GM12878 (cell line): ENCODE results near the gene GOLGA6A. TPM values are rescaled to one million over a fixed set of nuclear protein-coding genes. Genes with fewer than 3 reads are reported as not detected.
A peak's percentile ranks its signal among the peaks of the same experiment; 100 is the strongest.

ENCODE experiments used
- ATAC-seq: fragments of 200-7000 bp; cut with Tn5 transposase; 3 replicates; pipeline ENCODE4 v1.9.1; 2020; ENCODE audit warnings: mild to moderate bottlenecking, moderate library complexity
- BruUV-seq: library from RNA; stranded (reverse); fragments of 400-500 nt; replicated peaks from 2 replicates; lab custom pipeline; 2021; lab: Mats Ljungman, UMichigan
- CTCF ChIA-PET: fragments of 300-600 bp; sonication (Branson Sonifier 250); formaldehyde crosslinking; extraction: SDS; loops from one replicate; lab custom pipeline; 2021; ENCODE audit warnings: inconsistent platforms; lab: Yijun Ruan, JAX
- POLR2A ChIA-PET: fragments of 350-600 bp; formaldehyde crosslinking; extraction: SDS; loops from one replicate; lab custom pipeline; 2021; ENCODE audit warnings: inconsistent platforms; lab: Charles Lee
- RAD21 ChIA-PET: fragments of 300-600 bp; sonication (Branson Sonifier 250); formaldehyde crosslinking; loops from one replicate; lab custom pipeline; 2023; ENCODE audit warnings: antibody characterized with exemption; ENCODE audit not compliant: unreplicated experiment; lab: Charles Lee
- SMC1A ChIA-PET: fragments of 300-600 bp; sonication (Branson Sonifier 250); formaldehyde crosslinking; loops from one replicate; lab custom pipeline; 2023; ENCODE audit not compliant: unreplicated experiment, uncharacterized antibody; lab: Charles Lee
- DNase-seq: peaks from one replicate; pipeline ENCODE4 v3.0.0-alpha.2; 2011; ENCODE audit warnings: low read depth, low spot score
- FAIRE-seq: peaks from 3 replicates; lab custom pipeline; 2011; peaks lifted over from hg19 to GRCh38; lab: Jason Lieb, UNC
- H2AFZ ChIP-seq: 2 replicates; pipeline ENCODE4 v1.6.0; 2011; ENCODE audit warnings: low read depth, low read length, control low read depth; ENCODE audit not compliant: control insufficient read depth
- H3K27ac ChIP-seq: 2 replicates; pipeline ENCODE4 v1.5.1; 2011; ENCODE audit warnings: control low read depth; ENCODE audit not compliant: control insufficient read depth, insufficient read depth
- H3K27me3 ChIP-seq, 2 experiments: replicated peaks in 1 of 2; 2 replicates each; pipeline versions ENCODE4 v1.6.0 to v1.6.1; 2011; ENCODE audit warnings: low read length in 1 of 2; ENCODE audit not compliant: control insufficient read depth in 2 of 2, insufficient read depth in 2 of 2
- H3K36me3 ChIP-seq, 2 experiments: 2 replicates each; pipeline ENCODE4 v1.5.1; 2011; ENCODE audit warnings: low read length in 1 of 2; ENCODE audit not compliant: control insufficient read depth in 2 of 2, insufficient read depth in 2 of 2
- H3K4me1 ChIP-seq: 2 replicates; pipeline ENCODE4 v1.6.1; 2011; ENCODE audit warnings: mild to moderate bottlenecking, low read length, moderate library complexity, mixed read lengths; ENCODE audit not compliant: control insufficient read depth, insufficient read depth
- H3K4me2 ChIP-seq: 2 replicates; pipeline ENCODE4 v1.6.0; 2011; ENCODE audit warnings: control low read depth; ENCODE audit not compliant: control insufficient read depth, insufficient read depth
- H3K4me3 ChIP-seq: fragments of 200-600 bp; sonication (generic); 2 replicates; pipeline ENCODE4 v1.5.1; 2016
- H3K79me2 ChIP-seq: 2 replicates; pipeline ENCODE4 v1.6.0; 2011; ENCODE audit warnings: low read length; ENCODE audit not compliant: control insufficient read depth, insufficient read depth
- H3K9ac ChIP-seq: 2 replicates; pipeline ENCODE4 v1.8.0; 2011; ENCODE audit warnings: low read length, control low read depth, mixed read lengths; ENCODE audit not compliant: control insufficient read depth, insufficient read depth
- H3K9me3 ChIP-seq: replicated peaks from 3 replicates; pipeline ENCODE4 v1.5.1; 2011; ENCODE audit warnings: mild to moderate bottlenecking, low read length; ENCODE audit not compliant: control insufficient read depth, insufficient read depth
- H4K20me1 ChIP-seq: 2 replicates; pipeline ENCODE4 v1.6.0; 2011; ENCODE audit not compliant: control insufficient read depth, insufficient read depth
- BHLHE40 ChIP-seq, 2 experiments: fragments of 450-650 bp in 1 of 2; IDR thresholded peaks; 2 replicates each; pipeline ENCODE4 v1.6.1; 2011 to 2017; ENCODE audit warnings: low read depth in 2 of 2, borderline replicate concordance in 1 of 2, improper control_type of control experiment in 1 of 2, low read length in 1 of 2, mild to moderate bottlenecking in 1 of 2
- EGR1 ChIP-seq, 2 experiments: IDR thresholded peaks; 1 replicate in 1 of 2; 2 replicates in 1 of 2; pipeline ENCODE4 v1.6.1; 2011 to 2012; ENCODE audit warnings: low read depth in 2 of 2, low read length in 2 of 2, borderline replicate concordance in 1 of 2, mild to moderate bottlenecking in 1 of 2, moderate library complexity in 1 of 2
- POLR2A ChIP-seq: IDR thresholded peaks from 2 replicates; pipeline ENCODE4 v1.6.1; 2011; ENCODE audit warnings: low read depth, mild to moderate bottlenecking, low read length
- SMC3 ChIP-seq: IDR thresholded peaks from 2 replicates; pipeline ENCODE4 v1.6.1; 2011; ENCODE audit warnings: low read length, improper control_type of control experiment, borderline replicate concordance
- TARDBP ChIP-seq: IDR thresholded peaks from 2 replicates; pipeline ENCODE4 v1.6.1; 2016; ENCODE audit warnings: borderline replicate concordance
- TCF7 ChIP-seq: IDR thresholded peaks from 2 replicates; pipeline ENCODE4 v1.6.1; 2014; ENCODE audit warnings: antibody characterized with exemption, borderline replicate concordance
- YBX1 ChIP-seq: fragments of 450-650 bp; IDR thresholded peaks from 2 replicates; pipeline ENCODE4 v1.6.1; 2016; ENCODE audit warnings: antibody characterized with exemption
- WGBS: methylation state at CpG from one replicate; pipeline ENCODE4 v1.1.6; 2016; ENCODE audit warnings: low lambda C conversion rate; ENCODE audit not compliant: insufficient replicate concordance, insufficient coverage; ENCODE audit errors: missing lambda C conversion rate; 5-methylcytosine and 5-hydroxymethylcytosine counted together
- in situ Hi-C: fragments of 300-500 bp; cut with MboI; formaldehyde crosslinking; loops from 9 replicates; pipeline ENCODE4 v1.14.3; 2018; ENCODE audit warnings: mixed read lengths
- intact Hi-C: fragments of 100-400 bp; cut with micrococcal nuclease; formaldehyde crosslinking; loops from one replicate; pipeline ENCODE4 v1.14.2; 2022; ENCODE audit not compliant: unreplicated experiment
- polyA plus RNA-seq, 11 experiments: library from polyadenylated mRNA; depleted of rRNA in 4 of 11; unstranded in 6 of 11; stranded (reverse) in 5 of 11; fragments of >200 nt; fragmentation: Nextera tagmentation in 4 of 11; fragmentation: Illumina TruSeq in 1 of 11; extraction: Ambion mirVana in 4 of 11; extraction: Trizol in 1 of 11; gene quantifications; 1 replicate in 1 of 11; 2 replicates in 10 of 11; pipeline versions ENCODE4 v1.2.1 to v1.2.3, GENCODE V29; 2011 to 2016; ENCODE audit warnings: inconsistent platforms in 2 of 11, missing spikeins in 2 of 11, low read depth in 1 of 11
- total RNA-seq, 4 experiments: library from RNA; depleted of rRNA in 3 of 4; stranded (reverse); fragments of >200 nt in 3 of 4; fragmentation: Illumina TruSeq in 1 of 4; extraction: Trizol in 1 of 4; gene quantifications; 2 replicates each; pipeline versions ENCODE4 v1.2.1 to v1.2.3, GENCODE V29; 2013 to 2021

The GOLGA6A gene
- total and polyA plus RNA-seq, 10 of the 15 experiments (the other 5 are each of a cell fraction or from before 2014, with no cell fraction given), result not detected

- BruUV-seq, result no TSS peak
- intact Hi-C loops, result no loop called here
- 92% methylated on average over 7 of the region's 7 CpGs for WGBS
- 0 out of 4 replicates have a peak, but pooled peaks cover 0 to 2% of the 10 kb centered on the region in 2 experiments for H3K27me3 ChIP-seq
- ChIA-PET RAD21 (interaction anchor here (0.8 to 2.9 kb wide), 2 partner anchors 73 kb away, joined by 5 to 20 read pairs; no protein-coding TSS in a partner anchor), SMC1A (no interaction called here)
- TF ChIP-seq SMC3, result no peak
- no peak for TF ChIP-seq TARDBP
- no peak for TF ChIP-seq YBX1
- TF ChIP-seq BHLHE40 (IDR thresholded peaks at IDR 0.05; ENCODE audit: borderline replicate concordance in 1 of 2, low read depth in 2 of 2, low read length in 1 of 2), result no peak
- TF ChIP-seq TCF7, result no peak
- TF ChIP-seq, all 136 proteins: peak for 0
- no peaks in the 10 kb centered on the region for H3K9me3 ChIP-seq
- no peaks in the 10 kb centered on the region for H3K36me3 ChIP-seq
- no peak overlapping the region for H3K4me3 ChIP-seq
- ATAC-seq (no peak), DNase-seq (no peak), FAIRE-seq (no peak)
- 0 out of 2 replicates have a peak, but pooled peaks cover 2% of the 10 kb centered on the region for H3K4me1 ChIP-seq
- no peak overlapping the region for H3K27ac ChIP-seq
- CTCF ChIA-PET, result interaction anchor here (0.9 to 3.6 kb wide), 2 partner anchors 74 to 79 kb away, joined by 3 to 20 read pairs; no protein-coding TSS in a partner anchor
- no peak overlapping the region for H2AFZ ChIP-seq
- no peak overlapping the region for H3K9ac ChIP-seq
- no peaks in the 10 kb centered on the region; the same call in 1 of the 2 replicates for H4K20me1 ChIP-seq
- H3K79me2 ChIP-seq, result no peaks in the 10 kb centered on the region
- in situ Hi-C loops, result no loop called here
- POLR2A ChIA-PET, result no interaction called here
- no peak overlapping the region for H3K4me2 ChIP-seq
Measured at GRCh38 chr15:74046275-74046674, 36.1 kb downstream of the GOLGA6A start.

- Histone ChIP-seq H4K20me1 (no peaks in the 10 kb centered on the region; the same call in 1 of the 2 replicates), H3K4me1 (0 out of 2 replicates have a peak, but pooled peaks cover 2% of the 10 kb centered on the region), H2AFZ (no peak overlapping the region), H3K27me3 (0 out of 4 replicates have a peak, but pooled peaks cover 0 to 2% of the 10 kb centered on the region in 2 experiments), H3K4me3 (no peak overlapping the region), H3K36me3 (no peaks in the 10 kb centered on the region), H3K9ac (no peak overlapping the region), H3K79me2 (no peaks in the 10 kb centered on the region), H3K9me3 (no peaks in the 10 kb centered on the region), H3K27ac (no peak overlapping the region), H3K4me2 (no peak overlapping the region)
- no TSS peak for BruUV-seq
- SMC1A ChIA-PET, result interaction anchor here (1.3 kb wide), 1 partner anchor 73 kb away, joined by 3 read pairs; no protein-coding TSS in a partner anchor
- DNase-seq, result no peak
- in situ Hi-C loops, result no loop called here
- TF ChIP-seq EGR1 (IDR thresholded peaks at IDR 0.05; ENCODE audit: borderline replicate concordance in 1 of 2, low read depth in 2 of 2, low read length in 2 of 2) (no peak), POLR2A (peak; percentile 2; the same call in 1 of the 2 replicates)
- ATAC-seq, result no peak
- WGBS, result 43% methylated on average over 7 of the region's 7 CpGs
- POLR2A ChIA-PET, result no interaction called here
- CTCF ChIA-PET, result interaction anchor here (0.7 to 3.6 kb wide), 3 partner anchors 10 to 79 kb away, joined by 3 to 20 read pairs (median 3); no protein-coding TSS in a partner anchor
- intact Hi-C loops, result no loop called here
- FAIRE-seq, result no peak
- RAD21 ChIA-PET, result interaction anchor here (0.8 kb wide), 1 partner anchor 73 kb away, joined by 5 read pairs; no protein-coding TSS in a partner anchor
Measured at GRCh38 chr15:74045636-74046274, 36.6 kb downstream of the GOLGA6A start.
